Measurements from ENCODE around the gene STEAP4.

DNA sequence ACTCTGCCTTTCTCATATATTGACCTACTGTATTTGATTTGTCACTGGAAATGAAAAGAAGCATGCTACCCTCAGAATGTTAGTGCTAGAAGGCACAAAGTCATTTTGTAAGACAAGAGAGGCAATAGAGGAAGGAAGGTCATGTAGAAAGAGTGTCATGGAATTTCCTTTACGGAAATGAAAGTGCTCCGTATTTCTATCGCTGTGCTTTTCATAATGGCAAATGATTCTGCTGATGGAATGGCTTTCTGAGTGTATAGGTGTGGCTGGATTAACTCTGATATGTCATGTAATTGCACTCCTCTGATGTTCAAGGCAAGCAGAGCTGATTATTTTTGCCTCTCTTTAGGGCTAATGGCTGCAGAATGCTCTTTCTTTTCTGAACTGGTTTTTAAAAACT is 15.5 kb upstream of the STEAP4 start:
- TF ChIP-seq CTCF (optimal IDR thresholded peaks at IDR 0.05 in 1 of 3, IDR thresholded peaks at IDR 0.05 in 1 of 3, conservative IDR thresholded peaks at IDR 0.05 in 1 of 3; ENCODE audit: extremely low read depth in 1 of 3, insufficient read depth in 2 of 3, low read length in 3 of 3) (no peak), EZH2 (IDR thresholded peaks at IDR 0.05; ENCODE audit: low read length) (no peak)

Data from keratinocyte (primary cell).